Stimulated activated CD8-positive, alpha-beta memory T cell treated with anti-CD3 and anti-CD28 coated beads, Interleukin-4, amount 100 ng/mL, for 48 hours (primary cell): ENCODE results near the gene CTAG1A.
"Not testable (repeated sequence)": the region's sequence is repeated elsewhere in the genome, so short reads cannot be mapped to it uniquely, and the experiment has no call there.

Experiments used
- DNase-seq: peaks from one replicate; pipeline ENCODE4 v3.0.0-alpha.2; 2020

The CTAG1A gene

DNA sequence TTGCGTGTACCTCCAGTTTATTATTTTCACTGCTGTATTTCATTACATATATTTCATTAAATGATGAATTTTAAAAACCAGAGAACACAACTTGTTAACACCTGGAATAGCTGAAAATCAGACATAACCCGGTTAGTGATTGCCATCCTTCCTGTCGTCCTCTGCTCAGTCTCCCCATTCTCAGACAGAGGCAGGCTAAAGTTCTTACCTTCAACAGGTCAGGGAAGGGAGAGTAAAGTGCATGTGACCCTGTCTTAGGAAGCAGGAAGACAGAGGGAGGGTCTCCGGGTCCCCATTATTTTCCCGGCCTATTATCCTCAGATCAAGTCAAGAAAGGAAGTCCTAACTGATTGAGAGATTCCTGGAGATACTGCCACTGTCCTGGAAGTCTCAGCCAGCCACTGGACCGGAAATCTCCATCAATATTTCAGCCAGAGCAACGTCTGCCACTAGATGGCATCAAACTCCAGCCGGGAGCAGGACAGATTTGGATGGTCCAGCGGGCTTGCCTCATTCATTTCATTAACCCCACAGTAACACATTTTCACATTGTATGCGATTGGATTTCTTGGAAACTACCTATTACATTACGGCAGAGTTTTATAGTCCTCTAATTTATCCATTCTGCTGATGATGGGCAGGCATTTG, 36.0 kb downstream of the CTAG1A start:
- DNase-seq: not testable (repeated sequence)

GRCh38 chrX:154628960-154629359, 44.0 kb downstream of the CTAG1A start:
- DNase-seq: not testable (repeated sequence)

GRCh38 chrX:154630949-154631348, 46.0 kb downstream of the CTAG1A start:
- not testable (repeated sequence) for DNase-seq

- DNase-seq: not testable (repeated sequence)
These were observed 48.7 kb downstream of the CTAG1A start for GRCh38 chrX:154633661-154634060.
